Muscle layer of duodenum (tissue), 2 donors: ENCODE measurements around the gene POLG.

ENCODE experiments used
- H3K27ac ChIP-seq: one replicate; pipeline ENCODE4 v1.7.0; 2013; ENCODE audit warnings: mild to moderate bottlenecking, low read length
- H3K27me3 ChIP-seq: one replicate; pipeline ENCODE4 v1.7.0; 2013; ENCODE audit warnings: low read depth, mild to moderate bottlenecking, control low read depth, low read length
- H3K36me3 ChIP-seq, 2 donors: one replicate each; pipeline ENCODE4 v1.7.0; 2013; ENCODE audit warnings: low read length in 2 of 2, control low read depth in 1 of 2, mild to moderate bottlenecking in 1 of 2; ENCODE audit not compliant: insufficient read depth in 2 of 2, control insufficient read depth in 1 of 2
- H3K4me1 ChIP-seq, 2 donors: one replicate each; pipeline ENCODE4 v1.7.0; 2013; ENCODE audit warnings: low read length in 2 of 2, mild to moderate bottlenecking in 2 of 2, control low read depth in 1 of 2, moderate library complexity in 1 of 2; ENCODE audit not compliant: insufficient read depth in 2 of 2, control insufficient read depth in 1 of 2
- H3K4me3 ChIP-seq, 2 donors: one replicate each; pipeline ENCODE4 v1.7.0; 2013; ENCODE audit warnings: low read length in 2 of 2, low read depth in 1 of 2, mild to moderate bottlenecking in 1 of 2
- H3K9me3 ChIP-seq, 2 donors: one replicate each; pipeline ENCODE4 v1.7.0; 2013; ENCODE audit warnings: low read length in 2 of 2, control low read depth in 1 of 2, mild to moderate bottlenecking in 1 of 2; ENCODE audit not compliant: control insufficient read depth in 1 of 2
- donor health status: healthy.

Gene POLG

GRCh38 chr15:89368566-89369223 lies 34.1 kb upstream of the POLG start:
- H3K27ac ChIP-seq: no peak overlapping the region

GRCh38 chr15:89367485-89368451 lies 33.1 kb upstream of the POLG start:
- Histone ChIP-seq H3K27ac (no peak overlapping the region), H3K4me1 (peaks cover 4 to 30% of the 10 kb centered on the region in 2 donors), H3K4me3 (peak overlapping the region in 1 of 2 donors; percentile 52), H3K36me3 (no peaks in the 10 kb centered on the region), H3K9me3 (no peaks in the 10 kb centered on the region), H3K27me3 (peaks cover 96% of the 10 kb centered on the region)

More at GRCh38 chr15:89368566-89369223, 34.1 kb upstream of the POLG start:
- peaks cover 4 to 29% of the 10 kb centered on the region in 2 donors for H3K4me1 ChIP-seq
- H3K36me3 ChIP-seq: no peaks in the 10 kb centered on the region
- H3K27me3 ChIP-seq: peaks cover 94% of the 10 kb centered on the region
- no peaks in the 10 kb centered on the region for H3K9me3 ChIP-seq
- H3K4me3 ChIP-seq: no peak overlapping the region

GRCh38 chr15:89366656-89367393 lies 32.2 kb upstream of the POLG start:
- Histone ChIP-seq H3K27me3 (peaks cover 94% of the 10 kb centered on the region), H3K4me1 (peaks cover 4 to 38% of the 10 kb centered on the region in 2 donors), H3K27ac (no peak overlapping the region), H3K9me3 (no peaks in the 10 kb centered on the region), H3K4me3 (peak overlapping the region in 1 of 2 donors; percentile 52), H3K36me3 (no peaks in the 10 kb centered on the region)

- Histone ChIP-seq H3K36me3 (no peaks in the 10 kb centered on the region), H3K27ac (no peak overlapping the region), H3K27me3 (peaks cover 98% of the 10 kb centered on the region), H3K4me1 (peaks cover 0 to 28% of the 10 kb centered on the region in 2 donors), H3K9me3 (no peaks in the 10 kb centered on the region), H3K4me3 (no peak overlapping the region)
These were observed 30.9 kb upstream of the POLG start for GRCh38 chr15:89365462-89366065.

- no peaks in the 10 kb centered on the region for H3K36me3 ChIP-seq
- H3K27me3 ChIP-seq: peaks cover 98% of the 10 kb centered on the region
- H3K4me1 ChIP-seq: peaks cover 0 to 25% of the 10 kb centered on the region in 2 donors
- no peak overlapping the region for H3K27ac ChIP-seq
- H3K4me3 ChIP-seq: no peak overlapping the region
- no peaks in the 10 kb centered on the region for H3K9me3 ChIP-seq
These were observed 30.3 kb upstream of the POLG start for GRCh38 chr15:89364741-89365450.

- no peak overlapping the region for H3K27ac ChIP-seq
- peaks cover 0 to 28% of the 10 kb centered on the region in 2 donors for H3K4me1 ChIP-seq
- no peaks in the 10 kb centered on the region for H3K36me3 ChIP-seq
These were observed 29.7 kb upstream of the POLG start for GRCh38 chr15:89364341-89364740.

GRCh38 chr15:89363770-89364169 lies 29.1 kb upstream of the POLG start:
- no peaks in the 10 kb centered on the region for H3K9me3 ChIP-seq
- H3K4me3 ChIP-seq: no peak overlapping the region
- H3K27me3 ChIP-seq: peaks cover 95% of the 10 kb centered on the region
- no peak overlapping the region for H3K27ac ChIP-seq
- H3K36me3 ChIP-seq: no peaks in the 10 kb centered on the region
- peaks cover 0 to 32% of the 10 kb centered on the region in 2 donors for H3K4me1 ChIP-seq

More at GRCh38 chr15:89364341-89364740, 29.7 kb upstream of the POLG start:
- H3K9me3 ChIP-seq: no peaks in the 10 kb centered on the region
- peaks cover 98% of the 10 kb centered on the region for H3K27me3 ChIP-seq
- no peak overlapping the region for H3K4me3 ChIP-seq

GRCh38 chr15:89363133-89363532 lies 28.5 kb upstream of the POLG start:
- peaks cover 92% of the 10 kb centered on the region for H3K27me3 ChIP-seq
- peaks cover 0 to 35% of the 10 kb centered on the region in 2 donors for H3K4me1 ChIP-seq
- H3K4me3 ChIP-seq: no peak overlapping the region
- no peaks in the 10 kb centered on the region for H3K9me3 ChIP-seq
- H3K27ac ChIP-seq: no peak overlapping the region
- no peaks in the 10 kb centered on the region for H3K36me3 ChIP-seq

GRCh38 chr15:89362203-89363101 lies 27.8 kb upstream of the POLG start:
- Histone ChIP-seq H3K9me3 (no peaks in the 10 kb centered on the region), H3K27ac (no peak overlapping the region), H3K27me3 (peaks cover 93% of the 10 kb centered on the region), H3K4me1 (peaks cover 0 to 28% of the 10 kb centered on the region in 2 donors), H3K36me3 (no peaks in the 10 kb centered on the region), H3K4me3 (peak overlapping the region in 1 of 2 donors; percentile 38)
